ENCODE measurements around the gene ARHGAP12.

Gene ARHGAP12

DNA sequence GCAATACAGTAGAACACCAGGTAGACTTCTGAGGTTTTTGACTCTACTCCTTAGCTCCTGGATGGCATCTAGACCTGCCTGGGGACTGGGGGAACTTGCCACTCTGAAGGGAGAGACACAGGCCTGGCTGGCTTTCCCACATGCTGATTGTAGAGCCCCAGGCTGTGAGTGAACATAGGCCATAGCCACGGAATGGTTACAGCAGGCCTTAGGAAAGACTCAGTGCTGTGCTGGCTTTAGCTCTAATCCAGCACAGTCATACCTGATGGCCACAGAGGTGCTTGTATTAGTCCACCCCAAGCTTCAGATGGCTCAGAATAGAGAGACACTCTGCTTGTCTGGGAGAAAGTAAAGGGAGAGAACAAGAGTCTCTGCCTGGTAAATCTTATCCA lies 35.0 kb upstream of the ARHGAP12 start:
- Histone ChIP-seq H3K9ac (ENCODE audit: insufficient read length) (no peak overlapping the region), H3K36me3 (ENCODE audit: insufficient read depth, low read length) (no peaks in the 10 kb centered on the region), H3K27ac (no peak overlapping the region), H3K9me3 (ENCODE audit: low read depth, low read length) (no peaks in the 10 kb centered on the region), H3K4me3 (no peak overlapping the region)
- DNase-seq (ENCODE audit: low read depth, low spot score): no peak
- TF ChIP-seq POLR2AphosphoS5 (IDR thresholded peaks at IDR 0.05; ENCODE audit: borderline replicate concordance, low read depth, low read length): no peak
- TF ChIP-seq EZH2 (IDR thresholded peaks at IDR 0.05): no peak
- TF ChIP-seq FOXP2 (optimal IDR thresholded peaks at IDR 0.05; ENCODE audit: control extremely low read depth, extremely low read length, insufficient read depth): no peak

DNA sequence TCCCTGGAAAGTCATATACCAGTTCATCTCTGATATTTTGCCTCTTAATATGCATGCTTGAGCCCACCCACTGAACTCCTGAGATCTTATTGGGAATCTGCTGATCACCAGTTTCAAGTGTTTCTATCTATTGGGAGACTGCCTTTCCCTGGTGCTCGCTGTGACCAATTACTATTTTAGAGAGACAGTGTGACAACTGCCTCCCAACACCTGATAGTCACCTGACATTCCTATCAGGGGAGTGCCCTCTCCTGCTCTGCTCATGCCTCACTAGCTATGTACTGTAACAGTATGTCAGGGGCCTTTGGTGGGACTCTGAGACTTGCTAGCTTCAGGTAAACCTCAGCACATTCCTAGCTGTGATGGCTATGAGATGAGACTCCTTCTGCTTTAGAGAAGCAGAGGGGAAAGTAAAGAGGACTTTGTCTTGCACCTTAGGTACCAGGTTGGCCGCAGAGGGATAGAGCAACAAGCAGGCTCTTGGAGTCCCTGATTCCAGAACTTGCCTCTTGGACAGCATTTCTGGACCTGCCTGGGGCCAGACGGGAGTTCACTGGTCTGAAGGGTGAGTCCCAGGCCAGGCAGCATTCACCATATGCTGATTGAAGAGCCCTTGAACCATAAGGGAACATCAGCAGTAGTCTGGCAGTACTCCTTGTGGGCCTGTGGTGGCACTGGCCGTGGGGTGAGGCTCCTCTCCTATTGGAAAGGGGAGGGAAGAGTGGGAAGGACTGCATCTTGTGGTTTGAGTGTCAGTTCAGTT lies 34.4 kb upstream of the ARHGAP12 start:
- no peaks in the 10 kb centered on the region for H3K9me3 ChIP-seq (ENCODE audit: low read depth, low read length)
- H3K27ac ChIP-seq: no peak overlapping the region
- TF ChIP-seq EZH2 (IDR thresholded peaks at IDR 0.05): no peak
- no peak overlapping the region for H3K9ac ChIP-seq (ENCODE audit: insufficient read length)
- no peaks in the 10 kb centered on the region for H3K36me3 ChIP-seq (ENCODE audit: insufficient read depth, low read length)
- no peak overlapping the region for H3K4me3 ChIP-seq
- DNase-seq (ENCODE audit: low read depth, low spot score): no peak

DNA sequence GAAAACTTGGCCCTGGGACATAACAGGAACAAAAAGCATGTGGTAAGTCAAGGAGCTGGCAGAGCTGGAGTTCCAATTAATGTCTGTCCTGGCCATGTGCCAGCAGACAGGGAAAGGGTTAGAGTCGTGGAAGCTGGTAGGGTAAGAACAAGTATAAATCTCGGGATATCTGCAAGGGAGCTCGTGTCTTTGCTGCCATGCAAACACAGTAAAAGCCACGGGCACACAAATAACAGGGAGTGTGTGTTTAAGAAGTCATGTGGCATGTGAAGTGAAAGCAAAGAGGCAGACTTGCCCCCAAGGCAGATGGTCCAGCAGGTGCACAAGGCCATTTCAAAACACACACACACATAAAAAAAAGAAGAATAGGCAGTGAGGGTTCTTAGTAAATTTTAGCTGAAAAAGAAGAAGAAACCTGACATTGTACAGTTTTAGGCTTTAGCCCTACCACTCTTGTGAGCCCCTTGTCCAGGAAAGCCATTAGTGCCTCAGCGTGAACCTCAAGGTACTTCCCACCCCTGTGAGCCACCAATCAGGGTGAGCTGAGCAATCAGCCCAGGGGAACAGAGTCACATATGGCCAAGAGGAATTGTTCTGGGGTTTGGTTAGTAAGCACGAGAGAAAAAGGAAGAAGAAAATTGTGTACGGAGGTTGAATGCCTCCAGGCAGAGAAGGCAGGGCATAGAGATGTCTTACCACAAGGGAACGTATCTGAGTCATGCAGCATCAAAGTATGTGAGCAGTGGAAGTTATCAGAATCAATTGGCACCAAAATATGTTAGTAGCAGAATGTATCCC lies 32.8 kb upstream of the ARHGAP12 start:
- TF ChIP-seq FOXP2 (optimal IDR thresholded peaks at IDR 0.05; ENCODE audit: control extremely low read depth, extremely low read length, insufficient read depth) (no peak), POLR2AphosphoS5 (IDR thresholded peaks at IDR 0.05; ENCODE audit: borderline replicate concordance, low read depth, low read length) (no peak), EZH2 (IDR thresholded peaks at IDR 0.05) (no peak)
- no peaks in the 10 kb centered on the region for H3K36me3 ChIP-seq (ENCODE audit: insufficient read depth, low read length)
- DNase-seq (ENCODE audit: low read depth, low spot score): no peak
- H3K9ac ChIP-seq (ENCODE audit: insufficient read length): no peak overlapping the region
- no peaks in the 10 kb centered on the region for H3K9me3 ChIP-seq (ENCODE audit: low read depth, low read length)
- no peak overlapping the region for H3K4me3 ChIP-seq
- H3K27ac ChIP-seq: no peak overlapping the region

DNA sequence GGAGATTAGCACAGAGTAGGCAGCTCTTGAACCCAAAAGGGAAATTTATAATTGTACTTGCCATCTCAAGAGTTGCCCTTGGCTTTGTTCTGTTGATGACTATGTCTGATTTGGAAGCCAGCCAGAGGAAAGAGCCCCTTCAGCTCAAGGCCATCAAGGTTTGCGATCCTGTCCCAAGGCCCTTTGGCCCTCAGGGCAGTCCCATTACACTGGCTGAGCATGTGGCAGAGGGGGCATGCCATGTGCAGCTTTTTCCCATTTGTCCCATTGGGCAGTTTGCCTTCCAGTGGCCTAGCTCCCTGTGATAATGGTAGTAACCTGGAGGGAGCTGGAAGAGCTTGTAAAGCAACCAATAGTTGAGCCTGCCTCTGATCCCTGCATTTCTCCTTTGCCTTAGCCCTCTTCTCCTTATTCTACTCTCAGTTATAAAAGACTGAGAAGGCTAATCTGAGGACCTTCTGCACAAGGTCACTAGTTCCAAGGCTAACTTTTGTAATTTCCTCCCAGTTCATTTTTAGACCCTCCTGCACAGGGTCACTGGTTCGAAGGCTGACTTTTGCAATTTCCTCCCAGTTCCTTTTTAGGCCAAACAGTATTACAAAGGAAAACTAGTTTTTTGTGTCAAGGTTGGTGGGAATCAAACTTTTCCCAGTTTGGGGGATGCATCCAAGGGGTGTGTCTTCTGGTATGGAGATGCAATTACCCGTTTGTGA lies 31.0 kb upstream of the ARHGAP12 start:
- Histone ChIP-seq H3K9ac (ENCODE audit: insufficient read length) (no peak overlapping the region), H3K4me3 (no peak overlapping the region), H3K36me3 (ENCODE audit: insufficient read depth, low read length) (no peaks in the 10 kb centered on the region), H3K27ac (no peak overlapping the region), H3K9me3 (ENCODE audit: low read depth, low read length) (no peaks in the 10 kb centered on the region)
- TF ChIP-seq FOXP2 (optimal IDR thresholded peaks at IDR 0.05; ENCODE audit: control extremely low read depth, extremely low read length, insufficient read depth) (no peak), POLR2AphosphoS5 (IDR thresholded peaks at IDR 0.05; ENCODE audit: borderline replicate concordance, low read depth, low read length) (no peak), EZH2 (IDR thresholded peaks at IDR 0.05) (no peak)
- no peak for DNase-seq (ENCODE audit: low read depth, low spot score)

DNA sequence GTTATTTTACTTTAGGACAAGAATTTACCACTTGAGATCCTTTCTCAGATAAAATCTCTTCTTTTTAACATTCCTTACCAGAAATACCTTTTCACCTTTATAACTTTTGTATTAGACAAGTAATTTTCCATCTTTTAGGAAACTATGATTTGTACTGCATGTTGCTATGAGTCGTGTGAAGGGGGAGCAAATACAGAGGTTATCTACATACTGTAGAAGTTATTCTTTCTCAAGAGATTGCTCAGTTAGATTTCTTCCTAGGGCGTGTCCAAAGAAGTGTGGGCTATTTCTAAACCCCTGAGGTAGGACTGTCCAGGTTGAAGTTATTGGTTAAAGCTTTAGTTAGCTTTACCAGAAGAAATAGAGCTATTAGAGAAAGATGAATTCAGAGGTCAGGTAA lies 30.2 kb upstream of the ARHGAP12 start:
- TF ChIP-seq FOXP2 (optimal IDR thresholded peaks at IDR 0.05; ENCODE audit: control extremely low read depth, extremely low read length, insufficient read depth) (no peak), POLR2AphosphoS5 (IDR thresholded peaks at IDR 0.05; ENCODE audit: borderline replicate concordance, low read depth, low read length) (no peak), EZH2 (IDR thresholded peaks at IDR 0.05) (no peak)
- H3K36me3 ChIP-seq (ENCODE audit: insufficient read depth, low read length): no peaks in the 10 kb centered on the region
- no peak overlapping the region for H3K27ac ChIP-seq
- no peak overlapping the region for H3K9ac ChIP-seq (ENCODE audit: insufficient read length)
- no peaks in the 10 kb centered on the region for H3K9me3 ChIP-seq (ENCODE audit: low read depth, low read length)
- H3K4me3 ChIP-seq: no peak overlapping the region
- DNase-seq (ENCODE audit: low read depth, low spot score): no peak

DNA sequence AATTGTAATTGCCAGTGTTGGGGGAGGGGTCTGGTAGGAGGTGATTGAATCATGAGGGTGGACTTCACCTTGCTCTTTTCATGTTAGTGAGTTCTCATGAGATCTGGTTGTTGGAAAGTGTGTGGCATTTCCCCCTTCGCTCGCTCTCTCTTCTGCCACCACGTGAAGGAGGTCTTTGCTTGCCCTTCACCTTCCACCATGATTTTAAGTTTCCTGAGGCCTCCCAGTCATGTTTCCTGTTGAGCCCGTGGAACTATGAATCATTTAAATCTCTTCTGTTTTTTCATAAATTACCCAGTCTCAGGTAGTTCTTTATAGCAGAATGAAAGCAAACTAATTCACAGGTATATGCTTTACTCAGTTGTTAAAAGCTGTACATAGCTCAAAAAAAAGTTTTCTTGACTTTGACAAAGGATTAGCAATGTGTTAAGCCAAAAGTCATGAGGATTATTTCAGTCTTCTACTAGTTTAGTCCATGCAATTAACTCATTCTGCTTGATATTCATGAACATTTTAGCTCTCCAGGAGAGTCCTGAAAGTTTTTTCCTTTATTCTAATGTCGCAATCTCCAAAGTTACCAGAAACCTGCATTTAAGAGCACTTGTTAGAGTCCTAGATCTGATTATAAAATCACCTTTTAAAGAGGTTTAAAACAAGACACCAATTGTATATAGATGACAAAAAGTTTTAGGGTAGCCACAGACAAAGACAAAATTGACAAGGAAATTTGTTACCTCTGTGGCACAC lies 27.7 kb upstream of the ARHGAP12 start:
- TF ChIP-seq EZH2 (IDR thresholded peaks at IDR 0.05): no peak
- TF ChIP-seq FOXP2 (optimal IDR thresholded peaks at IDR 0.05; ENCODE audit: control extremely low read depth, extremely low read length, insufficient read depth): no peak
- TF ChIP-seq POLR2AphosphoS5 (IDR thresholded peaks at IDR 0.05; ENCODE audit: borderline replicate concordance, low read depth, low read length): no peak
- H3K4me3 ChIP-seq: no peak overlapping the region

DNA sequence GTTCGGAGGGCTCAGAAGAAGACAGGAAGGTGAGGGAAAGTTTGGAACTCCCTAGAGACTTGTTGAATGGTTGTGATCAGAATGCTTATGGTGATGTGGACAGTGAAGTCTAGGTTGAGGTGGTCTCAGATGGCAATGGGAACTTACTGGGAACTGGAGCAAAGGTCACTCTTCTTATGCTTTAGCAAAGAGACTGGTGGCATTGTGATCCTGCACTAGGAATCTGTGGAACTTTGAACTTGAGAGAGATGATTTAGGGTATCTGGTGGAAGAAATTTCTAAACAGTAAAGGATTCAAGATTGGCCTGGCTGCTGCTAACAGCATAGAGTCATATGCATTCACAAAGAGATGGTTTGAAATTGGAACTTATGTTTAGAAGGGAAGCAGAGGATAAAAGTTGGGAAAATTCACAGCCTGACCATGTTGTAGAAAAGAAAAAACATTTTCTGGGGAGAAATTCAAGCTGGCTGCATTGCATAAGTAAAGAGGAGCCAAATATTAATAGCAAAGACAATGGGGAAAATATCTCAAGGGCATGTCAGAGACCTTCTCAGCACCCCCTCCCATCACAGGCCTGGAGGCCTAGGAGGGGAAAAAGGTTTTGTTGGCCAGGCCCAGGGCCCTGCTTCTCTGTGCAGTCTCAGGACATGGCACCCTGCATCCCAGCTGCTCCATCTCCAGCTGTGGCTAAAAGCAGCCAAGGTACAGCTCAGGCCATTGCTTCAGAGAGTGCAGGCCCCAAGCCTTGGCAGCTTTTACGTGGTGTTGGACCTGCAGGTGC lies 26.0 kb upstream of the ARHGAP12 start:
- TF ChIP-seq EZH2 (IDR thresholded peaks at IDR 0.05): no peak
- no peak for TF ChIP-seq FOXP2 (optimal IDR thresholded peaks at IDR 0.05; ENCODE audit: control extremely low read depth, extremely low read length, insufficient read depth)
- TF ChIP-seq POLR2AphosphoS5 (IDR thresholded peaks at IDR 0.05; ENCODE audit: borderline replicate concordance, low read depth, low read length): no peak
- no peak overlapping the region for H3K4me3 ChIP-seq
- H3K27ac ChIP-seq: no peak overlapping the region
- no peak overlapping the region for H3K9ac ChIP-seq (ENCODE audit: insufficient read length)
- no peaks in the 10 kb centered on the region for H3K9me3 ChIP-seq (ENCODE audit: low read depth, low read length)
- DNase-seq (ENCODE audit: low read depth, low spot score): no peak
- H3K36me3 ChIP-seq (ENCODE audit: insufficient read depth, low read length): no peaks in the 10 kb centered on the region

More for the DNA sequence above, 27.7 kb upstream of the ARHGAP12 start:
- no peaks in the 10 kb centered on the region for H3K36me3 ChIP-seq (ENCODE audit: insufficient read depth, low read length)
- DNase-seq (ENCODE audit: low read depth, low spot score): no peak
- H3K9me3 ChIP-seq (ENCODE audit: low read depth, low read length): no peaks in the 10 kb centered on the region
- no peak overlapping the region for H3K27ac ChIP-seq
- no peak overlapping the region for H3K9ac ChIP-seq (ENCODE audit: insufficient read length)
